HG03175 (cell line): Measurements from ENCODE around the gene ALKBH2.
A peak's percentile ranks its signal among the peaks of the same experiment; 100 is the strongest.

Source experiments
- ATAC-seq: cut with Tn5 transposase; IDR thresholded peaks from one replicate; pipeline ENCODE4 v1.9.1; 2021; ENCODE audit warnings: mild to moderate bottlenecking, moderate library complexity; ENCODE audit not compliant: unreplicated experiment

ALKBH2 gene

DNA sequence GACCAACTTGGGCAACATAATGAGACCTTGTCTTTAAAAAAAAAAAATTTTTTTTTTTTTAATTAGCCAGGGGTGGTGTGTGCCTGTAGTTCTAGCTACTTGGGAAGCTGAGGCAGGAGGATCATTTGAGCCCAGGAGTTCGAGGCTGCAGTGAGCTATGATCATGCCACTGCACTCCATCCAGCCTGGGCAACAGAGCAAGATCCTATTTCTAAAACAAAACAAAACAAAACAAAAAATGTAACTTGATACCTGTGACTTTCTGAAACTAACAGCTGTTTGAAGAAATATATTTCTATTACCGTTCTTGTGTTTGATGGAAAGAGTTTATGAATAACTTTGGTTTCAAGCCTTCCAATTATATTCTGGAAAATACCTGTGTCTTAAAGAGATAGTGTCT lies 21.4 kb upstream of the ALKBH2 start:
- no peak for ATAC-seq

DNA sequence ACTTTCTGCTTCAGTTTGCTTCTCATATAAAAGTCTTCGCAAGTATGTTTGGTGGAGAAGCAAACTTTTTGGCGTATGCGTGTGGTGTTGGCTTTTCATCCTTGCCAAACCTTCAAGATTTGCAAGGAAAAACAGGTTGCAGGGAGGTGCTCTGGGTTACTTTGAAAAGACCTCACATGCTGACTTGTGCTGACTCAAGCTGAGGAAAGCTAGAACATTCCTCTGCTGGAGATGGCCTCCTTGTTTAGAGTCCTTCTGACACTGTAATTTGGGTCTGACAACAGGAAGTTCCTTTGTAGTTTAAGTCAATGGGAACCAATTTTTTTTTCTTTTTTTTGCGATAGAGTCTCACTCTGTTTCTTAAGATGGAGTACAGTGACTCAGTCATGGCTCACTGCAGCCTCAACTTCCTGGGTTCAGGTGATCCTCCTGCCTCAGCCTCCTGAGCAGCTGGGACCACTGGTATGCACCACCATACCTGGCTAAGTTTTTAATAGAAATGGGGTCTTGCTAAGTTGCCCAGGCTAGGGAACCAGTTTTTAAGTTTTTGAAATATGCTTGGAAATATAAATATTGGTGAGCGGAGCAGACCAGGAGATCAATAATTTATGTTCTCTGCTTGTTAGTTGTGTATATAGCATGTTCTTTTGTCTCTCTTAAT lies 20.5 kb upstream of the ALKBH2 start:
- ATAC-seq: no peak

DNA sequence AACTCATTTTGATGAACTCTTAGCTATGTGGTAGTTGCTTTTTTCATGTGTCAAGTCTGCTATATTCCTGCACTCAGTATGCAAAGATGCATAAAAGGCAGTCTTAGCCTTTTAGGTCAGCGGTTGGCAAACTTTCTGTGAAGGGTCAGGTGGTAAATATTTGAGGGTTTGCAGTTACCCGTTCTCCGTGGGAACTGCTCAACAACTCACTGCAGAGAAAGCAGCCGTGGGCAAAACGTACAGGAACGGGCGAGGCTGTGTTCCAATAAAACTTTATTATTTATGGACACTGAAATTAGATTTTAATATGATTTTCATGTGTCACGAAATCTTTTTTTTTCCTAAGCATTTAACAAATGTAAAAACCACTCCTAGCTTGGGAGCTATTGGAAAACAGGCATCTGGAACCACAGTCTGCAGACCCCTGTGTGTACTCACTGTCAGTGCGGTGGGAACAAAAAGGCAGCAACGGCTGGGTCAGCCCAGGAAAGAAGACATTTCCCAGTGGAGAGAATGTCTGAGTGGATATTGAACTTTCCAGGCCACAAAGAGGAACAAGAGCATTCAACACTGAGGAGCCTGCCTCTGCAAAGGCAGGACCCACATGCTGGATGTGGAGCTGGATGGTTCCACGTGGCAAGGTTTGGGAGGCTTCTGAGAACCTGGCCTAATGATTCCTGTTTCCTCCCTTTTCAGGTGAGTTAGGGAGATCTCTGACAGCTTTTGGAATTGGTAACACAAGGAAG lies 19.6 kb upstream of the ALKBH2 start:
- no peak for ATAC-seq

DNA sequence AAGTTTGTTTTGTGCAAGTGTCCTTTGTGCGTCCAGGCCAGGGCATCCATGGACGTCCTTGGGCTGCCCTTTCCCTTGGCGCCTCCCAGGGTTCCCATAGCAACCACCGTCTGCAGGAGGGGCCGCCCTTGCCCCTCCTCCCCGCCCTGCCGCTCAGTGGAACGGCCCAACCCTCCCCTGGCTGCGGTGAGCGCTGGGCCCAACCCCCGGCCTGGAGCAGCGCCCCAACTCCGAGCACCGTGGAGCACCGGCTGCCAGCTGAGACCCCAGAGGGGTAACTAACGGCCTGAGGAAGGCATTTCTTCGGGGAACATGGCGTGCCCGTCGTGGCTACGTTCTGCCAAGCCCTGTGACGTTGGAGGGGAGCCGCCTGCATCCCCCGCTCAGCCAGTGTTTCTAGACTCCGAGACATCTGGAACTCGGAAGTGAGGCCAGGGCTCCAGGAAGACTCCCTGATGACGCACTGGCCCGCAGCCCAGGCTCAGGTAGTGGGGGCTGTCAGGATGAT lies 17.8 kb upstream of the ALKBH2 start:
- ATAC-seq: no peak

DNA sequence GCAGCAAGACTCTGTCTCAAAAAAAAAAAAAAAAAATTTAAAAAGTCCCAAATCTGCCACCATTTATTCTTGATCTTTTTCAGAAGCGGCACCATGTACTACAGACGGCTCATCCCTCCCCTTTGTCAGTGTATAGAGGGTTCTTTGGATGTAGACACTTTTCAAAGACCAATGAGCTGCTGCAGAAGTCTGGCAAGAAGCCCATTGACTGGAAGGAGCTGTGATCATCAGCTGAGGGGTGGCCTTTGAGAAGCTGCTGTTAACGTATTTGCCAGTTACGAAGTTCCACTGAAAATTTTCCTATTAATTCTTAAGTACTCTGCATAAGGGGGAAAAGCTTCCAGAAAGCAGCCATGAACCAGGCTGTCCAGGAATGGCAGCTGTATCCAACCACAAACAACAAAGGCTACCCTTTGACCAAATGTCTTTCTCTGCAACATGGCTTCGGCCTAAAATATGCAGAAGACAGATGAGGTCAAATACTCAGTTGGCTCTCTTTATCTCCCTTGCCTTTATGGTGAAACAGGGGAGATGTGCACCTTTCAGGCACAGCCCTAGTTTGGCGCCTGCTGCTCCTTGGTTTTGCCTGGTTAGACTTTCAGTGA lies 16.6 kb upstream of the ALKBH2 start:
- no peak for ATAC-seq

DNA sequence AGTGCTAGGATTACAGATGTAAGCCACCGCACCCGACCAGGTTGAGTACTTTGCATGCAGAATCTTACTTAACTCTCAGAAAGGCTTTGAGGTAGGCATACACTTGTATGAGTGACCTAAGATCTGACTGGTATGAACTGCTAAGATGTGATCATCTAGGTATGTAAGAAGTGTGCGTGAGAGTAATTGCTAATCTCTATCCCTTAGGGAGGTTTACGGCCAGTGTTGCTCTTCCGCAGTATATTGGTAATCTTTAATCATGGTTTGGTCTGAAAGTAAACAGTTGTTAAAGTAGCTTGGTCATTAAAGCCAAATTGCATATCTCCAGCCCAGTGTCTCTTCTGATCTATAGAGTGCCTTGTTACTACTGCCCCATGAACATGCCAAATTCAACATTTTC lies 11.9 kb upstream of the ALKBH2 start:
- no peak for ATAC-seq

DNA sequence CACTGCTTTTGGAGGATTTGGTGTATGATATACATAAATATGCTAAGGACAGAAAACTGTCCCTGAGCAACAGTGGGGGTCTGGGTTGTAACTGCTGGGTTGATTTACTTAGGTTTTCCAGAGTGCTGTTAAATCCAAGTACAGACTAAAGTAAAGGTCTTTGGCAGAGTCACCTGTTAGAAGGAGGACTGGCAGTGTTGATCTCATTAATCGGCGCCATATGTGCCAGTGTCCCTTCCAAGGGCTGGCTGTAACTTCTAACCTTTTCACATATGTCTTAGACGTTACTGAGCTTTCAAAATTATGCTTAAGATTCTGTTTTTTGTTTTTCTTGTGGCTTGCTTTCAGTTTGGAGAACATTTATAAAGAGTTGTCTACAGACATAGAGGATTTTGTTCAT lies 9.2 kb upstream of the ALKBH2 start:
- ATAC-seq: no peak

DNA sequence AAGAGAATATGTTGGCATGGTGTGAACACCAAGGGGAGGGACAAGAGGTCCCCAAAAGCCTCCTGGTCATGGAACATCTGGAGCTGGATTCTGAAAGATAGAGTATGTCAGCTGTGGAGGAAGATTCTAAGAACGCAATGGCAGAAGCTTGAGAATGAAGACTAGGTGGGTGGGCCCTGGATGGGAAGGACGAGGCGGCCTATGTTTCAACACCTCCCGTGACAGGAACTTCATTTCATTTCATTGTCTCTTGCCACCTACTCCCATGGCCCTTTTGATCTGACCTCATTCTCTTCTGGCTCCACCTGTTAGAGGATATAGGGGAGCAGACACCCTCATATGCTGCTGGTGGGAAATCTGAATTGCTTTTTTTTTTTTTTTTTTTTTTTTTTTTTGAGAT lies 7.5 kb upstream of the ALKBH2 start:
- ATAC-seq: no peak

DNA sequence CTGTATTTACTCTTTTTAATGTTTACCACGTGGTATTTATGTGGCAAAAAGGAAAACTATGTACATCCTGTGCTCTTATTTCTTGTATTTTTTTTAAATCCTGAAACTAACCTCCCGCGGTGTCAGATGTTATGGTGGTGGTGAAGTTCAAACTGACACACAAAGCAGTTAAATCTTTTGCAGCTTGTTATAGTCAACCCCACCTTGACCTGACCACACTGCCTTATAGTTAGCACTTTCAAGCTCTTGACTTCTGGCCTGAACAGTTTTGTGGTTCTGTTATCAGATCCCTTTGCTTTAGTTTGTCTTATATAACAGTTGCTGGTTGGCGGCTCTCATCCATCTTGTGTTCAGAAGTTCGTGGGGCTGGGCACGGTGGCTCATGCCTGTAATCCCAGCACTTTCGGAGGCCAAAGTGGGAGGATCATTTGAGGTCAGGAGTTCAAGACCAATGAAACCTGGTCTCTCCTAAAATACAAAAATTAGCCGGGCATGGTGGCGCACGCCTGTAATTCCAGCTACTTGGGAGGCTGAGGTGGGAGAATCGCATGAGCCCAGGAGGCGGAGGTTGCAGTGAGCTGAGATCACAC lies 6.3 kb upstream of the ALKBH2 start:
- ATAC-seq: no peak

DNA sequence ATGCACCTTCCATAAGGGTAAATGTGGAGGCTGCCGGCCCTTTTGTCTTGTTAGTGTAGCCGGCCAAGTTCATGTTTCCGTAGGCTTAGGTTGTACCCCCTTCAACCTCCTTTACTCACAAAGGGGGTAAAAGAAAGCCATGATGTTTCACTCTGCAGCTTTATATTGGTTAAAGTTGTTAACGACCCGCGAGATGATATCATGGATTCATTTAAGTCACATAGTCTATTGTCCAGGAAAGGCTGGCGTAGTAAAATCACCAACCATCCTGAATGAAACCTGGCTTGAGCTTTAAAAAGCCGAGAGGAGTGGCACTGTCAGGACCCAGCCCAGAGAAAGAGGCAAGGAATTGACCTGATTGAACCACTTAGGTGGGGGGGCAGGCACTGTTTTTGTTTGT lies 5.4 kb upstream of the ALKBH2 start:
- no peak for ATAC-seq

DNA sequence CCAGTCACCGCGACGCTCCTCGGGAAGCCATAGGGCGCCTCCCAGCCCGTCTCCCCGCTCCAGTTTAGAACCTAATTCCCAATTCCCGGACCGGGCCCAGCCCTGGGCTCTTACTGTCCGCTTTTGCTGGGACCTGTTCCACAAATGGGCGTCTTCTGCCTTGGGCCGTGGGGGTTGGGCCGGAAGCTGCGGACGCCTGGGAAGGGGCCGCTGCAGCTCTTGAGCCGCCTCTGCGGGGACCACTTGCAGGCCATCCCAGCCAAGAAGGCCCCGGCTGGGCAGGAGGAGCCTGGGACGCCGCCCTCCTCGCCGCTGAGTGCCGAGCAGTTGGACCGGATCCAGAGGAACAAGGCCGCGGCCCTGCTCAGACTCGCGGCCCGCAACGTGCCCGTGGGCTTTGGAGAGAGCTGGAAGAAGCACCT lies 4.9 kb upstream of the ALKBH2 start:
- peak; percentile 29 for ATAC-seq

DNA sequence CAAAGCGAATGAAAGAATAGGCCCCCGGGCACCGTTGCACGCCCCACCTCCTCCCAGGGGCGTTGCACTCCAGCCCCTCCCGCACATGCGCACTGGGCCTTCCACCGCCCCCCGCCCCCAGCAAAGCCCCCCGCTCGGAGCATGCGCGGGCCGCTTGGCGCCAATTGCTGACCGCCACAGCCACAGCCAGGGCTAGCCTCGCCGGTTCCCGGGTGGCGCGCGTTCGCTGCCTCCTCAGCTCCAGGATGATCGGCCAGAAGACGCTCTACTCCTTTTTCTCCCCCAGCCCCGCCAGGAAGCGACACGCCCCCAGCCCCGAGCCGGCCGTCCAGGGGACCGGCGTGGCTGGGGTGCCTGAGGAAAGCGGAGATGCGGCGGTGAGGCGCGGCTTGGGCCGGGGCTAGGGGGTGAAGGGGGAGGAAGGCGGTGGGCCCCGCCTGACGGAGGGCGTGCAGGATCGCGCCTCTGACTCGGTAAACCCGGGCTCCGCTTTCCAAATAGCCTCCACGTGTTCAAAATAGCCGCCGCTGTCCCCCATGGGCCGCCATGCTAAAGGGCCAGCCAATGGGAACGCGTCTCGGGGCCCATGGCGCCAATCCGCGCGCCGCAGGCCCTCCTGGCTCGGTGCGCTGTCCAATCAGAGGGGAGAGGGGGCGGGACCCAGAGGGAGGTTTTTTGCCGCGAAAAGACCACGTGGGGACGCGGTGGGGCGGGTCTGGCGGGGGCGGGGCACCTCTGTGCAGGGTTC lies 4.3 kb upstream of the ALKBH2 start, which contains the start of gene UNG:
UNG (plus strand) TSS at position 163 of the 748 bp plus-strand sequence; CDS start at position 246, 83 bp downstream.
- peak; percentile 94 for ATAC-seq

DNA sequence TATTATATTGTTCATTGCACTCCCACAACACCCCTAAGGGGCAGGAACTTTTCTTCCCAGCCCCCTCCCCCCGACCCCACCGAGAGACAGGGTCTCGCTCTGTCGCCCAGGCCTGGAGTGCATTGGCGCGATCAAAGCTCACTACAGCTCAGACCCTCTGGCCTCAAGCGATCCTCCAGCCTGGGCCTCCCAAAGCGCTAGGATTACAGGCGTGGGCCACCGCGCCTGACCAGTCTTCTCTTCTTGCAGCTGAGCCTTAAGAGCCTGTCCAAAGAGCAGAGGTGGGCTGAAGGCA lies 3.8 kb upstream of the ALKBH2 start:
- ATAC-seq: no peak

DNA sequence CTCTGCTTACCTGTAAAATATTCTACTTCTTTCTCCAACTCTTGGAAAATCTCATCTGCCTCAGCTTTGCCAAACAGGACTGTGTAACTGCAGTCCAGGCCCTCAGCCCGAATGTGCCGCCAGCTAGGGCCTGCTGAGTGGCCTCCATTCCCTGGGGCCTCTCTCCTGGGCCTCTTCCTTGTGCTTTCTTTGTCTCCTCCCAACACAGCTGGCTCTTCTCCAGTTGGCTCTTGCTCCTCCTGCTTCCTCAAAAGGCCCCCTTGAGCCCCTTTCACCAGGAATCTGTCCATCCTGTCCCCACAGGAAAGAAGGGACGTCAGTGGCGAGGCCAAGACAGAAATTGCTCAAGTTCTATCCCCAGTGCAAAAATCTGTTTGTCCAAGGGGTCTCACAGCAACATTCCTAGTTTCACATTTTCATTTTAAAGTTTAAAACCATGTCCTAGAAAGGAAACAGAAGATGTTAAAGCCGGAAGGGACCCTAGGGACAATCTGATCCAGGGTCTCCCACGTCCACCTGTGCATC lies 713 bp downstream of the ALKBH2 start:
- no peak for ATAC-seq

DNA sequence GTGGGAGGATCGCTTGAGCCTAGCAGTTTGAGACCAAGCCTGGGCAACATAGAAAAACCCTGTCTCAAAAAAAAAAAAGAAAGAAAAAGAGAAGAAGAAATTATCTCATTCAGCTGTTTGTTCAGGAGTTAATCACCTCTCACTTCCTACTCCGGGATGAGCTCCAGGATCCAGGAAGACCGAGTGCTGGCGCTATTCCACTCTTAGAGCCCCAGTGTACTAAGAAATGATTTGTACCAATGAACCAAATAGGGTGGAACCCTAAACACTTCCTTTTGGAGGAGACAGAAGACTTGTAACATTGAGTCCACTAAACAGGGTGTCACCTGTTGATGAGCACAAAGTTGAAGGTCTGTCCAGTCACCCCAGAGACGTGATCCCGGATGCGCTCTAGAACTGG lies 3.6 kb downstream of the ALKBH2 start:
- no peak for ATAC-seq

DNA sequence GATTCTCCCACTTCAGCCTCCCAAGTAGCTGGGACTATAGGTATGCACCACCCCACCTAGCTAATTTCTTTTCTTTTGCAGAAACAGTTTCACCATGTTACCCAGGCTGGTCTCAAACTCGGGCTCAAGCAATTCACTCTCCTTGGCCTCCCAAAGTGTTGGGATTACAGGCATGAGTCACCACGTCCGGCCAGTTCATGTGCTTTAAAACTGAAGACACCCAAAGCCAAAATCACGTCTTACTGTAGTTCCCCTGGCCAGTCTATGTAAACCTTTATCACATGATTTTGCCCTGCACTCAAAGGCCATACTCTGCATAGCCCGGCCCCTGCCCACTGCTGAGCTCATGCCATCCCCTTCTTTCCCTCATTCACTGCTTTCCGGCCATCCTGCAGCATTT lies 4.5 kb downstream of the ALKBH2 start:
- no peak for ATAC-seq

DNA sequence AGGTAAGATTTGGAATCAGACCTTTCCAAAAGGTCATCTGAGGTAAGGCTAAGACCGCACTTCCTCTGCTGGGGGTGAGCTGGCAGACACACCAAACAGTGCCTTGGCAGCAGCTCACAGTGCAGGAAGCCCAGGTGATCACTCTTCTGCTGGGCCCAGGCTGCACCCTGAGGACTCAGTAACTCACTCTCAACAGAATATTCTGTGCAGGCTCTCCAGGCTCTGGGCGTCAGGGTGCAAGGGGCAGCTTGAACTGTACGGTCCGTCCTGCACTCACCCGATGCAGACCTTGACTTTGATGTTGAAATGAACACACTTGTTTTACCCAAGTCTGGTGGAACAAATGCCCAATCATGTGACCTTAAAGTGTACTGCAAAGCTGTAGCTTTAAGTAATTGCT lies 6.0 kb downstream of the ALKBH2 start:
- no peak for ATAC-seq

DNA sequence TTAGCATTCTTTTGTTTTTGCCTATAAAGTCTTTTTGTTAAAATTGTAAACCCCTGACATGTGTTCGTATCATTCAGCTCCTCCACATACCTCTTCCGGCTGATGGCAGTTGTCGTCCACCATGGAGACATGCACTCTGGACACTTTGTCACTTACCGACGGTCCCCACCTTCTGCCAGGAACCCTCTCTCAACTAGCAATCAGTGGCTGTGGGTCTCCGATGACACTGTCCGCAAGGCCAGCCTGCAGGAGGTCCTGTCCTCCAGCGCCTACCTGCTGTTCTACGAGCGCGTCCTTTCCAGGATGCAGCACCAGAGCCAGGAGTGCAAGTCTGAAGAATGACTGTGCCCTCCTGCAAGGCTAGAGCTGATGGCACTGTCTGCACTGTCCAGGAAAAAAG lies 7.7 kb downstream of the ALKBH2 start:
- ATAC-seq: no peak

DNA sequence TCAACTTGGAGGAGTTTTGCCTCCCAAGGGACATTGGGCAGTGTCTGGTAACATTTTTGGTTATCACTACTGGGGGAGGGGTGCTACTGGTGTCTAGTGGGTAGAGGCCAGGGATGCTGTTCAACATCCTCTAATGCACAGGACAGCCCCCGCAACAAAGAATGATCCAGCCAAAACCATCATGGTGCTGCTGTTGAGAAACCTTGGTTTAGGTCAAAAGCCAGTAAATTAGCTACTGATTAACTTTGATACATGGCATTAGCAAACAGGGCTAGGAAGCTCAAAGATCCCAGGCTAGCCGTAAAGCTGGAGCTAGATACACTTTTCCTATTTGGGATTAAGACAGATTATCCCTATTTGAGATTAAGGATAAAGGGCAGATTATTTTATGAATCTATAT lies 8.8 kb downstream of the ALKBH2 start:
- no peak for ATAC-seq

DNA sequence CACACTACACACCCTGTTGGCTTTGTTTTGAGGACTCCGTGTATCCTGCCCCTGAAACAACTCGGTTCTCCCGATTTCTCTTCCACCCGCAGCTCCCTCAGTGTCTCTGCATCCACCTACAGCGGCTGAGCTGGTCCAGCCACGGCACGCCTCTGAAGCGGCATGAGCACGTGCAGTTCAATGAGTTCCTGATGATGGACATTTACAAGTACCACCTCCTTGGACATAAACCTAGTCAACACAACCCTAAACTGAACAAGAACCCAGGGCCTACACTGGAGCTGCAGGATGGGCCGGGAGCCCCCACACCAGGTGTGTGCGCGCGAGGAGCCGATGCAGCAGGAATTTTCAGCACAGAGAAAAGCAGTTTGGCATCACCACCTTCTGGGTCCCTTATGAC lies 10.5 kb downstream of the ALKBH2 start:
- no peak for ATAC-seq

DNA sequence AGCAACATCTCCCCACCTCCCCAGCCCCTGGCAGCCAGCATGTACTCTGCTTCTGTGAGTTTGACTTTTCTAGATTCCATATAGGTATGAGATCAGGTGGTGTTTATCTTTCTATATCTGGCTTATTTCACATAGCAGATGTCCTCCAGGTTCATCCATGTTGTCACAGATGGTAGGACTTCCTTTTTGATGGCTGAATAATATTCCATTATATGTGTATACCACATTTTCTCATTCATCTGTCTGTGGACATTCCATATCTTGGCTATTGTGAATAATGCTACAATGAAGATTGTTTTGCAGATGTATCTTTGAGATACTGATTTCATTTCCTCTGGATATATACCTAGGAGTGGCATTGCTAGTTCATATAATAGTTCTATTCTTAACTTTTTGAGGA lies 18.4 kb downstream of the ALKBH2 start:
- no peak for ATAC-seq
